Peyer's patch (tissue), 4 donors: ENCODE measurements around the gene TMX4. TPM values are rescaled to one million over a fixed set of nuclear protein-coding genes. Genes with fewer than 3 reads are reported as not detected.
A peak's percentile ranks its signal among the peaks of the same experiment; 100 is the strongest.

Experiments used
- DNase-seq, 3 donors: peaks; one replicate each; pipeline ENCODE4 v3.0.0-alpha.2; 2017 to 2019
- H3K27ac ChIP-seq, 4 donors: fragments of 200-600 bp; sonication (generic); one replicate each; pipeline ENCODE4 v1.5.1; 2016 to 2019
- H3K27me3 ChIP-seq, 2 donors: fragments of 200-600 bp; sonication (generic); one replicate each; pipeline ENCODE4 v1.5.1; 2019
- H3K36me3 ChIP-seq, 3 donors: fragments of 200-600 bp; sonication (generic); one replicate each; pipeline ENCODE4 v1.5.1; 2016 to 2019
- H3K4me1 ChIP-seq, 4 donors: fragments of 200-600 bp; sonication (generic); one replicate each; pipeline ENCODE4 v1.5.1; 2016 to 2019
- H3K4me3 ChIP-seq, 4 donors: fragments of 200-600 bp; sonication (generic); 1 replicate in 3 of 4; 2 replicates in 1 of 4; pipeline ENCODE4 v1.5.1; 2016 to 2019; ENCODE audit warnings: mild to moderate bottlenecking in 1 of 4
- H3K9me3 ChIP-seq, 4 donors: fragments of 200-600 bp; sonication (generic); one replicate each; pipeline ENCODE4 v1.5.1; 2016 to 2019; ENCODE audit warnings: mild to moderate bottlenecking in 1 of 4
- CTCF ChIP-seq, 6 experiments: fragments of 450-650 bp in 4 of 6; fragments of 200-600 bp in 2 of 6; sonication (generic) in 1 of 6; IDR thresholded peaks; one replicate each; pipeline ENCODE4 v1.5.1; 2017 to 2019; ENCODE audit warnings: antibody characterized with exemption in 6 of 6, mild to moderate bottlenecking in 3 of 6, moderate library complexity in 1 of 6
- POLR2A ChIP-seq, 2 donors: fragments of 450-650 bp; IDR thresholded peaks; one replicate each; pipeline ENCODE4 v1.5.1; 2017; ENCODE audit warnings: antibody characterized with exemption in 2 of 2, mild to moderate bottlenecking in 2 of 2, moderate library complexity in 2 of 2
- total RNA-seq, 4 donors: library from RNA; depleted of rRNA; stranded (reverse); fragments of >200 nt; gene quantifications; one replicate each; pipeline ENCODE4 v1.1.0, GENCODE V29; 2016

Gene TMX4
- total RNA-seq, 4 donors from 2014 or later: 12.9 to 26.6 (median 17.0) TPM

GRCh38 chr20:7980332-7981046 lies 39.1 kb downstream of the TMX4 start:
- Histone ChIP-seq H3K36me3 (peaks cover 0 to 32% (median 0%) of the 10 kb centered on the region in 3 donors), H3K4me1 (no peaks in the 10 kb centered on the region), H3K27ac (no peak overlapping the region), H3K4me3 (no peak overlapping the region), H3K9me3 (no peaks in the 10 kb centered on the region), H3K27me3 (no peaks in the 10 kb centered on the region)
- DNase-seq: no peak
- TF ChIP-seq POLR2A (IDR thresholded peaks at IDR 0.05): no peak
- TF ChIP-seq CTCF (IDR thresholded peaks at IDR 0.05): peak in 5 of 6 experiments; percentile 12 to 48 (median 38)

- no peak for DNase-seq
- peaks cover 0 to 21% (median 0%) of the 10 kb centered on the region in 3 donors for H3K36me3 ChIP-seq
- H3K4me1 ChIP-seq: no peaks in the 10 kb centered on the region
- no peak overlapping the region for H3K27ac ChIP-seq
- TF ChIP-seq POLR2A (IDR thresholded peaks at IDR 0.05) (no peak), CTCF (IDR thresholded peaks at IDR 0.05) (no peak)
- H3K27me3 ChIP-seq: no peaks in the 10 kb centered on the region
- no peaks in the 10 kb centered on the region for H3K9me3 ChIP-seq
- no peak overlapping the region for H3K4me3 ChIP-seq
Observed at GRCh38 chr20:7977709-7978108, 41.9 kb downstream of the TMX4 start.

GRCh38 chr20:7975851-7976414 lies 43.6 kb downstream of the TMX4 start:
- Histone ChIP-seq H3K27me3 (no peaks in the 10 kb centered on the region), H3K36me3 (peaks cover 0 to 7% (median 0%) of the 10 kb centered on the region in 3 donors), H3K4me1 (no peaks in the 10 kb centered on the region), H3K9me3 (no peaks in the 10 kb centered on the region), H3K27ac (no peak overlapping the region), H3K4me3 (no peak overlapping the region)
- no peak for DNase-seq
- no peak for TF ChIP-seq POLR2A (IDR thresholded peaks at IDR 0.05)

GRCh38 chr20:7974785-7975435 lies 44.7 kb downstream of the TMX4 start:
- TF ChIP-seq CTCF (IDR thresholded peaks at IDR 0.05) (no peak), POLR2A (IDR thresholded peaks at IDR 0.05) (no peak)
- Histone ChIP-seq H3K4me3 (no peak overlapping the region), H3K4me1 (no peaks in the 10 kb centered on the region), H3K36me3 (peaks cover 0 to 7% (median 0%) of the 10 kb centered on the region in 3 donors), H3K27me3 (no peaks in the 10 kb centered on the region), H3K27ac (no peak overlapping the region), H3K9me3 (no peaks in the 10 kb centered on the region)
- DNase-seq: no peak

GRCh38 chr20:7971536-7972280 lies 47.9 kb downstream of the TMX4 start:
- DNase-seq: no peak
- TF ChIP-seq POLR2A (IDR thresholded peaks at IDR 0.05) (no peak), CTCF (IDR thresholded peaks at IDR 0.05) (no peak)
- H3K27ac ChIP-seq: no peak overlapping the region
- no peaks in the 10 kb centered on the region for H3K27me3 ChIP-seq
- no peaks in the 10 kb centered on the region for H3K36me3 ChIP-seq
- H3K4me3 ChIP-seq: no peak overlapping the region
- no peaks in the 10 kb centered on the region for H3K4me1 ChIP-seq
- H3K9me3 ChIP-seq: no peaks in the 10 kb centered on the region
